ENCODE measurements around the gene NIPSNAP3A.

DNA sequence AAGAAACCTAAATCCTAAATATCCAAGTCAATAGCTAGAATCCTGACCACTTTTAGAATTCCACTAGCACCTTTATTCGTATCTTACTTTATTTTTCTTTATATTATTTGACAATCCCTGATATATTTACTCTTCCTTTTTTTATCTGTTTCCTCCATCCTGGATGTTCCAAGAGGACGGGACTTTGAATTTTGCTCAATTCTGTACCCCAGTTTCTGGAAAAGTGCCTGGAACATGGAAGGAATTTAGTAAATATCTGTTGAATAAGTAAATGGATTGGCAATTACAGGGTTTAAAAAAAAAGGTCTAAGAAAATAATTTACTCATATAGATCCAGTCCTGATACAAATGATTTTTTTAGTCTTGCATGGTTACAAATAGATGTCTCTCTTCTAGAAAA is 1.2 kb upstream of the NIPSNAP3A start:
- TF ChIP-seq, protein P1, sequence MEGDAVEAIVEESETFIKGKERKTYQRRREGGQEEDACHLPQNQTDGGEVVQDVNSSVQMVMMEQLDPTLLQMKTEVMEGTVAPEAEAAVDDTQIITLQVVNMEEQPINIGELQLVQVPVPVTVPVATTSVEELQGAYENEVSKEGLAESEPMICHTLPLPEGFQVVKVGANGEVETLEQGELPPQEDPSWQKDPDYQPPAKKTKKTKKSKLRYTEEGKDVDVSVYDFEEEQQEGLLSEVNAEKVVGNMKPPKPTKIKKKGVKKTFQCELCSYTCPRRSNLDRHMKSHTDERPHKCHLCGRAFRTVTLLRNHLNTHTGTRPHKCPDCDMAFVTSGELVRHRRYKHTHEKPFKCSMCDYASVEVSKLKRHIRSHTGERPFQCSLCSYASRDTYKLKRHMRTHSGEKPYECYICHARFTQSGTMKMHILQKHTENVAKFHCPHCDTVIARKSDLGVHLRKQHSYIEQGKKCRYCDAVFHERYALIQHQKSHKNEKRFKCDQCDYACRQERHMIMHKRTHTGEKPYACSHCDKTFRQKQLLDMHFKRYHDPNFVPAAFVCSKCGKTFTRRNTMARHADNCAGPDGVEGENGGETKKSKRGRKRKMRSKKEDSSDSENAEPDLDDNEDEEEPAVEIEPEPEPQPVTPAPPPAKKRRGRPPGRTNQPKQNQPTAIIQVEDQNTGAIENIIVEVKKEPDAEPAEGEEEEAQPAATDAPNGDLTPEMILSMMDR (IDR thresholded peaks at IDR 0.05), result no peak
- TF ChIP-seq POLR2AphosphoS5 (IDR thresholded peaks at IDR 0.05) (no peak), POLR2A (IDR thresholded peaks at IDR 0.05) (no peak)

Measured in stomach (tissue), 4 donors.